Activated CD4-positive, alpha-beta T cell treated with anti-CD3 and anti-CD28 coated beads, Interleukin-10, Interleukin-2, amounts not matched to agents 100 ng/mL and 50 ng/mL, durations not matched to agents 16 hours and 8 hours (primary cell): ENCODE measurements around the gene TUBGCP4.
"Not testable (repeated sequence)": the region's sequence is repeated elsewhere in the genome, so short reads cannot be mapped to it uniquely, and the experiment has no call there.

Experiments
- DNase-seq: peaks from one replicate; pipeline ENCODE4 v3.0.0-alpha.2; 2020

The TUBGCP4 gene, protein sequence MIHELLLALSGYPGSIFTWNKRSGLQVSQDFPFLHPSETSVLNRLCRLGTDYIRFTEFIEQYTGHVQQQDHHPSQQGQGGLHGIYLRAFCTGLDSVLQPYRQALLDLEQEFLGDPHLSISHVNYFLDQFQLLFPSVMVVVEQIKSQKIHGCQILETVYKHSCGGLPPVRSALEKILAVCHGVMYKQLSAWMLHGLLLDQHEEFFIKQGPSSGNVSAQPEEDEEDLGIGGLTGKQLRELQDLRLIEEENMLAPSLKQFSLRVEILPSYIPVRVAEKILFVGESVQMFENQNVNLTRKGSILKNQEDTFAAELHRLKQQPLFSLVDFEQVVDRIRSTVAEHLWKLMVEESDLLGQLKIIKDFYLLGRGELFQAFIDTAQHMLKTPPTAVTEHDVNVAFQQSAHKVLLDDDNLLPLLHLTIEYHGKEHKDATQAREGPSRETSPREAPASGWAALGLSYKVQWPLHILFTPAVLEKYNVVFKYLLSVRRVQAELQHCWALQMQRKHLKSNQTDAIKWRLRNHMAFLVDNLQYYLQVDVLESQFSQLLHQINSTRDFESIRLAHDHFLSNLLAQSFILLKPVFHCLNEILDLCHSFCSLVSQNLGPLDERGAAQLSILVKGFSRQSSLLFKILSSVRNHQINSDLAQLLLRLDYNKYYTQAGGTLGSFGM

DNA sequence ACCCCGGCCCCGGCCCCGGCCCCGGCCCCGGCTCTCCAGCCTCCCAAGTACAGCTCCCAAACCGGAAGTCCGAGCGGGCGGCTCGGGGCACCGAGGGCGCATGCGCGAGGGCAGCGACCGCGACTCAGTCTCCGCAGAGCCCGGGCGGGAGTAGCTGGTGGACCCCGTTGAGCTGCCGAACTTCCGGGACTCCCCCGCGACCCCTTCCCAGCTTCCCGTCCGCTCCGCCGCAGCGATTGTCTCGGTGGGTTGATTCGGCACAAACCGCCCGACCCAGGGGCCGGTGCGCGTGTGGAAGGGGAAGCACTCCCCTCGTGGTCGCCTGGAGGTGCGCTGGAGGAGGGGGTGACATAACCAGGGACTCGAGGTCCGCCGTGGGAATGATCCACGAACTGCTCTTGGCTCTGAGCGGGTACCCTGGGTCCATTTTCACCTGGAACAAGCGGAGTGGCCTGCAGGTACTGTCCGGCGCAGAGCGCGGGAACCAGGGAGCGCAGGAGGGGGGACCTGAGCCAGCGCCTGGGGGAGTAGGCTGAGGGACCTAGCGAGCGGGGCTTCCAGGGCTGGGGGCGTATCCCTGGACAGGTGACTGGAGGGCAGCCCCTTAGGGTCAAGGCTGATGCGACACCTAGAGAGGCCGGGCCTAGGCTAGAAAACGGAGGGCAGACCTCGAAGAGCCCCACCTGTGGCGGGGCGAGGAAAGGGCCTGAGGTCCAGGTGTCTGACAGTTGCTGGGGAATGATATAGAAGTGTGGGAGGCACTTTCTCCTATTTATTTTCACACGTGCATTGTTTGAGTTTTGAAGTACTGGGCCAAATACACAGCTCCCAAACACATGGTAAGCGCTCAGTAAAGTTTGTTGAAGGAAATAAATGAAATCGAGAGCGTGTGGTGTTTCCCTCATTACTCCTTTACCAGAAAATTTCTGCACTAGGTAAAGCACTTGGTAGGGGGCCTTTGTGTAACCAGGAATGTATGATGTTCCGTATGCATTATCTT lies at the start of gene TUBGCP4, which contains the start of gene ZSCAN29:
Gene TUBGCP4 (plus strand): TSS at position 127 of the 1,000 bp plus-strand sequence. CDS start 254 bp downstream, at position 381.
Gene ZSCAN29 (minus strand): TSS at position 69 of the 1,000 bp plus-strand sequence. CDS start 1,130 bp downstream, outside the sequence.
- peak; percentile 89 for DNase-seq

DNA sequence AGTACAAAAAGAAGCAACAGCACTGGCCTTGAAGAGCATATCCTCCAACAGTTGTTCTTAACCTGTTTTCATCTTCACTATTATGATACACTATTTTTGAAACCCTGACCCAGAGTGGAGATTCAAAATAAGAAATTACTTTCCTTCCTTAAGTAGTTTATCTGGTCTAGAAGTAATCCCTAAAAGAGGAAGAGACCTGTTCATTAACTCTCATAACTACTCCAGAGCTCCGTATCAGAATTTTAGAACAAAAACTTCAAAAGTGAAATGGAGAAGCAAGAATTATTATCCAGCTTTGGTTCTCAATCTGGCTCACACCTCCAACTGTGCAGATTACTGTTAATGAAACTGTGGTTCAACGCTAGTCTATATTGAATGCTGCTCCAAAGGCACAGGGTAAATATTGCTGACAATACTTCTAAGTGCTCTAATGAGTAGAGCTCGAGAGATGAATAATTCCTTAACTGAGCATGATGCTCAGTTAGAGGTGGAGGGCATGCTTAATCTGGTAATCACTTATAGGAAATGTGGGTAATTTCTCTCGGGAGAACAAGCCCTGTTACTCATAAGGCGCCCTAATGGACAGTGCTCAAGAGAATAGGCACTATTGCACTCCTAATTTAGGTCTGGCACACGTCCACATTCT lies 45.7 kb upstream of the TUBGCP4 start:
- DNase-seq, result peak; percentile 55

DNA sequence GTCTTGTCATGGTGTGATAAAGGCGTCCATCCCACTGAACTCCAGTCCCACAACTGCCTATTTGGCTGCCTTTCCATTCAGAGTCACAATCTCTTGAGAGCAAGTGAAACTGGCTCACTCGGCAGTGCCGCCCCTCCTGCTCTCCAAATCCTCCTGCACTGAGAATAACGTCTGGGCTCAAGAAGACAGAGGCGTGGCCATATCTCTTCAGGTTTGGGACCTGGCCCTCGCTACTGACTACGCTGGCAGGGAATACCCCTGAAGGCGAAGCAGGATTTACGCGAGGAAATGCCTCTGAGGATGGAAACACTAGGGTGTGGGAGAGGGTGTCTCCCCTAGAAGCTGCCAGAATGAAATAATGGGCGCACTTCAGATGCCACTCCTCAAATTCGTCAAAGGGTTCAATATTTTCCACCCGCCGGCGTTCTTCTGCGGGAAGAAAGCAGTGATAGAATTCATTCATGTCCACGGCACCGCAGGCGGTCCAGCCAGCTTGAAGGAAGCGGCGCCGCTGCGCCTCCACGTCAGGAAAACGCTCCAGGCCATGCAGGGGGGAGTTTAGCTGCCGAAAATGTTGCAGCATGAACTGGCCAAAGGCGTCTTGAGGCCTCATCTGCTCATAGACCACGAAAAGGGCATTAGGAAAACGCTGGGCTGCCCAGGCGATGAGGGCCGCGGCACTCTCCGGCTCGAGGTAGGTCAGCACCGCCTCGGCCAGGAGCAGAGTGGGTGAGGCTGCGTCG lies 41.5 kb upstream of the TUBGCP4 start:
- no peak for DNase-seq

DNA sequence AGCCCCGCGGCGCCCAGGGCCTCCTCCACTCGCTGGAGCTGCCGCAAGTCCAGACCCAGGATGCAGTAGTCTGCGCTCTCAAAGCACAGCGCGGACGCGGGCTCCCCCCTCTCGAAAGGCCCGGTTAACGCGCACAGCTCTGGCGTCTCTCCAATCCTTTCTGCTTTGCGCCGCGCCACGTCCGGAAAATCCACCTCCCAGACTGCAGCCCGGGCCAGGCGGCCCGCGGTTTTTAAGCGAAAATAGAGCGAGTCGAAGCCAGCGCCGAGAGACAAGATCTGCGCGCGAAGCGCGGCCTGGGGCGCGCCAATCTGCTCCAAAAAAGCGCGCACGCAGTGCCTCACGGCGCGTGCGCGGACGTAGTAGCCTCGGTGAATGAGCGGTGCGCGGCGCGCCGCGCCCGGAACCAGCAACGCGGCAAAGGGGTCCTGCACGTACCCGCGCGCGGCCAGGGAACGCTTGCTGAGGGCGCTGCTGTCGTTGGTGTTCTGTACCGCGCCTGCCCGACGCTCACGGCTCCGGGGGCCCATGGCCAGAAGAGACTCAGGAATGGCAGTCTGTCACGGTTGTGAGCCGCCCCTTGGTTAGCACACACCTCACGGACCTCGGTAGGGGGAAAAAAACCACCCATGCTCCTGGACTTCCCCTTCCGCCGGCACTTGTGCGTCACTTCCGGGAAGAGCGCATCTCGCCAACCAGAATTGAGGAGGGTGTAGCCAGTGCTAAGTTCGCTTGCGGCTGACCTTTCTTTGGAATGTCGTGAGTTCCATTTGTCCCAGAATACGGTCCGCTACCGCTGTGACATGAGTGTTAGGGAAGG lies 40.7 kb upstream of the TUBGCP4 start, which contains the start of gene LCMT2:
Gene LCMT2 (minus strand): TSS at position 614 of the 820 bp plus-strand sequence. CDS start 84 bp downstream, at position 530.
- peak; percentile 94 for DNase-seq

GRCh38 chr15:43330780-43331087 lies 40.2 kb upstream of the TUBGCP4 start:
- DNase-seq, result no peak

GRCh38 chr15:43346305-43346704 lies 24.6 kb upstream of the TUBGCP4 start:
- no peak for DNase-seq

DNA sequence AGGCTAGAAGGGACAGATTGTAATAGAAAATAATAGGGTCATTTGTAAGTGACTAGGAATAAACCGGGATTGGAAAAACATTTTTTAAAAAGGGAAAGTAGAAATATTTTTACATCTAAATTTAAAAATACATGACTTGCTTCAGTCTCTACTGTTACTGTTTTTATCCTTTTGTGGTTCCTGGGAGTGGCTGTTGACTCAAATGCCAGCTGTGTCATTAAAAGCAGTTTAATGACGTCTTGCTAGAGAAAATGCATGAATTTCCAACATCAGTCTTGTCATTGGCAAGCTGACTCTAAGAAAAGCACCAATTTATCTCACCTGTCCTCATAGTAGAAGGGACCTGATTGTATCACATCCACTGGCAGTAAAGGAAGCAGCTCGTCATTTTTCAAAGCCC lies 23.8 kb upstream of the TUBGCP4 start:
- no peak for DNase-seq

- DNase-seq, result no peak
Measured at GRCh38 chr15:43352693-43353382, 18.1 kb upstream of the TUBGCP4 start.

DNA sequence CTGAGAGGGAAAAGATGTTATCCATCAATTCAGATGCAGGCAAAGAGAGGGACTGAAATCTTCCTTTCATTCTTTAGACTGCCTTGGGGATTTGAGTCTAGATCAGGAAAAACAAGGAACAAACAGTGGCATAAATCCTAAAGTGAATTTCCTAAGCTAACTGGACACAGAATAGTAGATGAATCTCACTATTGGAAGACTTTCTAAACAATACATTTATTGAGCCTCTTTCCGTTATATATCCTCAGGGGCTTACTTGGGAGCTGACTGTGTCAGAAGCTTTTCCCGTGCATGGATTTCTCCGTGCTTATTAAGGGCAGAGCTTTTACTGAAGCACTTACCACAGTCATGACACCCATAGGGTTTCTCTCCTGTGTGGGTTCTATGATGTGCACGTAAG lies 10.1 kb upstream of the TUBGCP4 start:
- no peak for DNase-seq

GRCh38 chr15:43361313-43361903 lies 9.5 kb upstream of the TUBGCP4 start:
- no peak for DNase-seq

DNA sequence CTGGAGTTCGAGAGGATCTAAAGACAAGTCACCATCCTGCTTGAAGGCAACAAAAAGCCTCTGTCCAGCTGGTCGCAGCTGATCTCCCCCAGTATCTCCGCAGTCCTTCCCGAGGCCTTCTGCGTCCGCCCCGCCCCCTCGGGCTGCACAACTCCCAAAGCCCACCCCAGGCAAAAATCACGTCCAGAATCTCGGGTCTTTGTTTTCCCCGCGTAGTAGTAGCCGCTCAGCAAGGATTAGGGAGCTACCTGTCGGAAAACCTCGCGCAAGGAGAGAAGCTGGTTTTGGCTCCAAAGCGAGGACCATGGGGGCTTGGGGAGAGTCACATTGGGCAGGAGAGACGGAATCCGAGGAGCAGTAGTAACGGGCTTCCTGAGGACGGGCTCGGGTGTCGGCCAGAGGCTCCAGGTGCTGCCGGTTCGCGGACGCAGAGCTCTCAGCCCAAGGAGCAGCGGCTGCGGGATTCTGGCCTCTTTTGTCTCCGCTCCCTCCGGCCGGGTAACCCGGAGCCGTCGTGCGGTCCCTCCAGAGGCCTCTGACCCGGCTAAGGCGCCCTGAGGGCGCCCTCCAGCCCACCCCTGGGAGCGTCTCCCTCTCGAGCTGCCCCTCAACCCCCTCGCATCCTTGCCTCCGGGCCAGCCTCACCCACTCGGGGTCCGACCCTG lies 459 bp upstream of the TUBGCP4 start:
- DNase-seq, result peak; percentile 2

DNA sequence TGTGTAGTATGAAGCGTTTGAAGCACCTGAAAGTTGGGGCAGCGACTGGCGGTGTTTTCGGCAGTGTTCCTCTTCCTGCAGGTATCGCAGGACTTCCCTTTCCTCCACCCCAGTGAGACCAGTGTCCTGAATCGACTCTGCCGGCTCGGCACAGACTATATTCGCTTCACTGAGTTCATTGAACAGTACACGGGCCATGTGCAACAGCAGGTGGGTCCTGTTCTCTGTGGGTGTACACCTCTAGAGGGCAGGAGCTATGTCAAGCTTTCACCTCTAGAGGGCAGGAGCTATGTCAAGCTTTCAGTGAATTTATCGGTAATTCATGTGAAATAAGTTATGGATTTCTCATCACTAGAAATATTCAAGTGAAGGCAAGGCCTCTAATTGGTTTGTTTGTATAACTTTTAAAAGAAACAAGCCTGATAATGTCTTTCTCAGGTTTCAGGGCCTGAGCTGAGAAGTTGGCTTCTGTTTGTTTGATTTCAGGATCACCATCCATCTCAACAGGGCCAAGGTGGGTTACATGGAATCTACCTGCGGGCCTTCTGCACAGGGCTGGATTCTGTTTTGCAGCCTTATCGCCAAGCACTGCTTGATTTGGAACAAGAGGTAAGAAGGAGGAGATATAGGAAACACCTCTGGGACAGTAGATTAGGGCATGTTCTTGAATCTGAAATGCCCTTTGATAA lies 5.3 kb downstream of the TUBGCP4 start:
- peak; percentile 52 for DNase-seq

- no peak for DNase-seq
Measured at GRCh38 chr15:43378601-43379000, 7.7 kb downstream of the TUBGCP4 start.

DNA sequence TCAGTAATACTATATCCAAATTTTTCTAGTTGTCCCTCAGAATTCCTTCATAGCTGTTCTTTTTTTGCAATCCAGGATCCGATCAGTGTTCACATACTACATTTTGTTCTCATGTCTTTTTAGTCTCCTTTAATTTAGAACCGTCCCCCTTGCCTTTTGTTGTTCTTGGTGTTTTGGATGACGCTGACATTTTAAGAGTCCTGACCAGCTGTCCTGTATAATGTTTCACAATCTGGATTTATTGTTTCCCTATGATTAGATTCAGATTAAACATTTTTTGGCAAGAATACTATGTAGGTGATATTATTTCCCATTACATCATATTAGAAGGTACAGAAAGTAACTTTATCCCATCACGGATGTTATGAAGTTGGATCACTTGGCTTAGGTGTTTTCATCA lies 11.4 kb downstream of the TUBGCP4 start:
- DNase-seq, result no peak

DNA sequence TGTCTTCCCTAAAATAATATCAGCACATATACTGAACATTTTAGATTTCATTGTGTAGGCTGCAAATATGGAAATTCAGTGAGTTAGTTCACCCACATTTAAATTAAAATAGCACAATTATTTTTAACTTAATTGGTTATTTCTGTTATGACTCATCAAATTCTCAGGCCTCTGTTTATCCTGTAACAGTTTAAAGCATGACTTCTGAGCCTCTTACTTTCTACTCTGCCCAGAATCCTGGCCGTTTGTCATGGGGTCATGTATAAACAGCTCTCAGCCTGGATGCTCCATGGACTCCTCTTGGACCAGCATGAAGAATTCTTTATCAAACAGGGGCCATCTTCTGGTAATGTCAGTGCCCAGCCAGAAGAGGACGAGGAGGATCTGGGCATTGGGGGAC lies 12.2 kb downstream of the TUBGCP4 start:
- DNase-seq, result no peak

DNA sequence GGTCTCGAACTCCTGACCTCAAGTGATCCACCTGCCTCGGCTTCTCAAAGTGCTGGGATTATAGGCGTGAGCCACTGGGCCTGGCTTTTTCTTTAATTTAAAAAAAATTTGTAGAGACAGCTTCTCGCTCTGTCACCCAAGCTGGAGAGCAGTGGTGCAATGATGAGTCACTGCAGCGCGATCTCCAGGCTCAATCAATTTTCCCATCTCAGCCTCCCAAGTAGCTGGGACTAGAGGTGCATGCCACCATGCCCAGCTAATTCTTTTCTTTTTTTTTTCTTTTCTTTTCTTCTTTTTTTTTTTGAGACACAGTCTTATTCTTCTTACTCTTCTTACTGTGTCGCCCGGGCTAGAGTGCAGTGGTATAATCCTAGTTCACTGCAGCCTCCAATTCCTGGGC lies 19.8 kb downstream of the TUBGCP4 start:
- DNase-seq, result no peak

DNA sequence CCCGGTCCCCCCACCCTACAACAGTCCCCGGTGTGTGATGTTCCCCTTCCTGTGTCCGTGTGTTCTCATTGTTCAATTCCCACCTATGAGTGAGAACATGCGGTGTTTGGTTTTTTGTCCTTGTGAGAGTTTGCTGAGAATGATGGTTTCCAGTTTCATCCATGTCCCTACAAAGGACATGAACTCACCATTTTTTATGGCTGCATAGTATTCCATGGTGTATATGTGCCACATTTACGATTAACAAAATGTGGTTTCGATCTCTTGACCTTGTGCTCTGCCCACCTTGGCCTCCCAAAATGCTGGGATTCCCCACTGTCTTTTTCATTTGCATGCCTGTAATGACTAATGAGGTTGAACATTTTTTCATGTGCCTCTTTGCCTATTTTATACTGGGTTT lies 22.7 kb downstream of the TUBGCP4 start:
- not testable (repeated sequence) for DNase-seq

DNA sequence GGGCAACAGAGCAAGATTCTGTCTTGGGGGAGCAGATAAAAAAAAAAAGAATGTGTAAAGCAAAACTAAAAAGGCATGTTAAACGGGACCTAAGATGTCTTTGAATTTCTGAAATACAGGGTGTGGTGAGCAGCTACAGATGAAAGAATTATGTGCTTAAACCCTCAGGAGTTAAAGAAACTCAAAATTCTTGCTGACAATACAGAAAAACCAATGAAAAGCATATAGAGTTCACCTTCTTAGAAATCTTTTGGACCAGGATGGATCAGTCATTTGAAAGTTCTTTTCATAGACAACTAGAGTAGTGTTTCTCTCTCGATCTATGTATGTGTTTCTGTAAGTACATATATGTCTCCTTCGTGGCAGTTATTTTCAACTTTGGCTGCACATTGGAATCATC lies 31.4 kb downstream of the TUBGCP4 start:
- DNase-seq, result no peak

DNA sequence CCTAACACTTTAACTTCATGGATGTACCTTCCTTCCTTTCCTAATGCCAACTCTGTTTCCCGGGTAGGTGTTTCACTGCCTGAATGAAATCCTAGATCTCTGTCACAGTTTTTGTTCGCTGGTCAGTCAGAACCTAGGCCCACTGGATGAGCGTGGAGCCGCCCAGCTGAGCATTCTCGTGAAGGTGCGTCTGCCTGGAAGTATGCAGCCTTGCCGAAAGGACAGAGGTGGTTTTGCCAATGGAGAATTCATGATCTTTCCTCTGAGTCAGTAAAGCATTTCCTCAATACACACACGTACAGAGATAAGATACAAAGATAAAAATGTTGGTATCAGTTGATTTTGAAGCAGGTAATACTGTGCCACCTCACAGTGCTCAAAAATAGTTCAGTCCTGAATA lies 32.7 kb downstream of the TUBGCP4 start:
- no peak for DNase-seq
